ENCODE measurements around the gene XRCC5.

The XRCC5 gene

GRCh38 chr2:216081487-216082116, 27.5 kb upstream of the XRCC5 start, which contains the start of the genes PECR and TMEM169:
Gene PECR, minus strand, starts transcription at chr2:216081809. Its CDS starts 68 bp downstream, at chr2:216081741.
Gene TMEM169, plus strand, starts transcription at chr2:216081919. Its CDS starts 14,045 bp downstream, at chr2:216095964.
- no peak for TF ChIP-seq CTCF (IDR thresholded peaks at IDR 0.05)

GRCh38 chr2:216082117-216082711, 26.9 kb upstream of the XRCC5 start:
- TF ChIP-seq CTCF (IDR thresholded peaks at IDR 0.05) = no peak

- no peak for TF ChIP-seq CTCF (IDR thresholded peaks at IDR 0.05)
Observed at GRCh38 chr2:216082805-216083204, 26.3 kb upstream of the XRCC5 start.

GRCh38 chr2:216083464-216084281, 25.5 kb upstream of the XRCC5 start:
- no peak for TF ChIP-seq CTCF (IDR thresholded peaks at IDR 0.05)

- TF ChIP-seq CTCF (IDR thresholded peaks at IDR 0.05) = no peak
Observed at GRCh38 chr2:216084547-216084946, 24.6 kb upstream of the XRCC5 start.

GRCh38 chr2:216086207-216086893, 22.8 kb upstream of the XRCC5 start:
- TF ChIP-seq CTCF (IDR thresholded peaks at IDR 0.05) = no peak

- no peak for TF ChIP-seq CTCF (IDR thresholded peaks at IDR 0.05)
Observed at GRCh38 chr2:216090369-216090786, 18.8 kb upstream of the XRCC5 start.

Measured in LNCAP (cell line).